GM12801 (cell line): ENCODE data around the gene PRCD.

Experiments
- CTCF ChIP-seq: IDR thresholded peaks from one replicate; pipeline ENCODE4 v1.5.1; 2011; ENCODE audit warnings: control low read depth; ENCODE audit not compliant: insufficient read length; ENCODE audit errors: extremely low read depth

The PRCD gene

GRCh38 chr17:76551685-76552084 lies 11.8 kb downstream of the PRCD start:
- no peak for TF ChIP-seq CTCF

- TF ChIP-seq CTCF: no peak
Measured at GRCh38 chr17:76553178-76553908, 13.5 kb downstream of the PRCD start.

GRCh38 chr17:76554131-76554530 lies 14.3 kb downstream of the PRCD start:
- TF ChIP-seq CTCF: no peak

- no peak for TF ChIP-seq CTCF
Measured at GRCh38 chr17:76556765-76557367, 17.0 kb downstream of the PRCD start.

DNA sequence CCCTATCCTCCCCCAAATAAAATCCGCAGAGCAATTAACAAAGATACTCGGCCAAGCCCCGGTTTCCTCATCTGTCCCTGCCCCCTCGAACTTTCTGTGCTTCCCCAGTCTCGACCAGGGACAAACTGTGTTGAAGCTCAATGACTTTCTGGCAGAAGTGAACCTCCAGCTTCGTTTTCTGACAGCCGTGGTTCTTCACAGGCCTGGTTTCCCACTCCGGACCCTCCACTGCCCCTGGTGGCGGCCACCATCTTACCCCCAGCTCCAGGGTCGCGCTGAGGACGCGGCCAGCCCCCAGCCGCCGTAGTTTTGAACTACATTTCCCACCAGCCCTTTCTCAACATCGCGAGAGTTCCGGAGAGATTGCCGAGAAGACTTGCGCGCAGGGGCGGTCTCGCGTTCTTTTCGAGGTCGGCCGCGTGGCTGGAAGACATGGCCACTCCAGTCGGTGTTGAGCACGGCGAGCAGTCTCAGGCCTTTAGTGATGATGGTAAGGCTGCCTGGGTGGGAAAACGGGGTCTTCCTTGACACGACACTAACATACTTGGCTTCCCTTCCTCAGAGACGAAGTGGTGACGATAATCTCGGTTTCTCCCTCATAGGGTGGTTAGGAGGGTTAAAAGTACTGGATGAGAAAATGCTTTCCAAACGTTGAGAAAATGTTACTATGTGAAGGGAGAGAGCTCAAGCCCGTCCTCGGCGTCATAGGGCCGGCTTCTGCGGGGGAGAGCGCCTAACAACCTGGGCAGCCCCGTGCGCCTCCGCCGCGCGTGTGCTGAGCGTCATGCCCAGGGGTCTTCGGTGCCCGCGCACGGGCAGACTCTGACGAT lies 17.7 kb downstream of the PRCD start:
- TF ChIP-seq CTCF: no peak

DNA sequence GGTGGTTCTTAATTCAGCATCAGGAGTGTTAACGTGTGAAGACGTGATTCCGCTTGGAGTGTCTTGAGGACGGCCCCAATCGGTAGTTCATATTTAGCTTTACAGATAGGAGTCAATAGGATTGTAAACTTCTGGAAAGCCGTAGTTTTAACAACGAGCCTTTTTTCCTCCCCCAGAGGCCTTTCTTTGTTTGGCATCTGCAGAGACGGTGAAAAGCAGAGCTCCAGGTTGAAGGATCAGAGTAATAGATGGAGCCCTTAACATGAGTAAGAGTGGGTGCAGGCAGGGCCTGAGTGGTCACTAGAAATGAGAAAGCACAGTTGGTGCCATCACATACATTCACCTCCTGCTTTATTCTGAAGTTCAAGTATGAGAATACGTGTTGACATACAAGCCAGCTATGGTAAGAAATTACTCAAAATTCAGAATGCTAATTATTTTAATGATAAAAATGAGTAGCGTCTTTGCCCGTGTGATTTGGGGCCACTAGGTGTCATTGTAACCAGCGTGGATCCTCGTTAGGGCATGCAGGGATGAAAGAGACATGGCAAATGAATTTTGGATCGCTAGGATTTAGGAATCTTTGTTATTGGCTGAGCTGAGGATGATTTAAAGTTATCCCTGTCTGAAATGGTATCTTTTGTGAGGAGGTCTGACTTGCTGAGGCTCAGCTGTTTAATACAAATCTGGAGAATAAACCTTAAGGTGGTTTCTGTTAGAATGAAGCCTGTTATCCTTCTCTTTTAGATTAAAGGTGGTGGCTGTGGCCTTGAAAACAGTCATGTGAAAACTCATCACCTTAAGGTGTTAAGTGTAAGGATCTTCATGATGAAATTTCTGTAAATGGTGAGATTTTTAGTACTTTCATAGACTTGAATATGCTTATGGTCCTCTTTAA lies 18.6 kb downstream of the PRCD start:
- no peak for TF ChIP-seq CTCF
